T-helper 1 cell (primary cell): Measurements from ENCODE around the gene PAOX.
"Not testable (repeated sequence)": the region's sequence is repeated elsewhere in the genome, so short reads cannot be mapped to it uniquely, and the experiment has no call there.

Source experiments
- DNase-seq, 5 donors: peaks; one replicate each; pipeline ENCODE4 v3.0.0-alpha.2; 2012 to 2020

PAOX gene

DNA sequence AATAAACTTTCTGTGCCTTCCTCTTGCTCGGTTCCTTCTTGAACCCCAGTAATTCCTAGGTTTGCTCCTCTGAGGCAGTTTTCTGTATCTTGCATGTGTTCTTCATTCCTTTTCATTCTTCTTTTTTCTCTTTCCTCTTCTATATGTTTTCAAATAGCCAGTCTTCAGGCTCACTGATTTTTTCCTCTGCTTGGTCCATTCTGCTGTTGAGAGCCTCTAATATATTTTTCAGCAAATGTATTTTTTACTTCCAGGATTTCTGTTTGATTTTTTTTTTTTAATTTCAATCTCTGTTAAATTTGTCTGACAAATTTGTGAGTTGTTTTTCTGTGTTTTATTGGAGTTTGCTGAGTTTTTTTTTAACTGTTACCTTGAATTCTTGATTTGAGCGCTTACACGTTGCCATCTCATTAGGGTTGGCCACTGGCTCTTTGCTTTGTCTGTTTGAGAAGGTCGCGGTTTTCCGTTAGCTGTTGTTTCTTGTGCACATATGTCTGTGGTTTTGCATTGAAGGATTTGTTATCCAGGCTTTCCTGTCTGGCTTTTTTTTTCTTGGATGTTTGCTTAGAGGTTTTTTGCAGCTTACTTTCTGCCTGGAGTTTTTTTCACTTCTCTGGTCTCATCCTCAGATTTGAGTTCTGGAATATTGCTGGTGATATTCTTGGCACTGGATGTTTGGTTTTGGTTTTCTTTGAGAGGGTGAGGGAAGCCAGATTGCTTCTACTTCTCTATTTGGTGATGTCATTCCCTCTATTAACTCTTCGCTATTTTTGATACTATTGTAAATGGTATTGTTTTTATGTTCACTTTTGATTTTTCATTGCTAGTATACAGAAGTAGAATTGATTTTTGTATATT is 32.7 kb downstream of the PAOX start:
- no peak for DNase-seq

GRCh38 chr10:133412381-133412711 is 33.3 kb downstream of the PAOX start:
- DNase-seq, result no peak

- not testable (repeated sequence) for DNase-seq
Observed at GRCh38 chr10:133414401-133414800, 35.3 kb downstream of the PAOX start.

DNA sequence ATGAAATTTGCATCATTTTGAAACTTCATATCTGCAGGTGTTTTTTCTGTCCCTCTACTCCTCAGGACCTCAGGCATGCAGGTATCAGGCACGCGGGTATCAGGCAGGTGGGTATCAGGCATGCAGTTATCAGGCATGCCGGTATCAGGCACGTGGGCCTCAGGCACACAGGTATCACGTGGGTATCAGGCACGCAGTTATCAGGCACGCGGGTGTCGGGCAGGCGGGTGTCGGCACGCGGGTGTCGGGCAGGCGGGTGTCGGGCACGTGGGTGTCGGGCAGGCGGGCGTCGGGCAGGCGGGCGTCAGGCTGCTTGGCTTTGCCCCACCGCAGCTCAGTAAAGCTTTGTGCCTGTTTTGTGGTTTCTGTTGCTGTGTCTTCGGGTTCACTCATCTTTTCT is 36.7 kb downstream of the PAOX start:
- no peak for DNase-seq

DNA sequence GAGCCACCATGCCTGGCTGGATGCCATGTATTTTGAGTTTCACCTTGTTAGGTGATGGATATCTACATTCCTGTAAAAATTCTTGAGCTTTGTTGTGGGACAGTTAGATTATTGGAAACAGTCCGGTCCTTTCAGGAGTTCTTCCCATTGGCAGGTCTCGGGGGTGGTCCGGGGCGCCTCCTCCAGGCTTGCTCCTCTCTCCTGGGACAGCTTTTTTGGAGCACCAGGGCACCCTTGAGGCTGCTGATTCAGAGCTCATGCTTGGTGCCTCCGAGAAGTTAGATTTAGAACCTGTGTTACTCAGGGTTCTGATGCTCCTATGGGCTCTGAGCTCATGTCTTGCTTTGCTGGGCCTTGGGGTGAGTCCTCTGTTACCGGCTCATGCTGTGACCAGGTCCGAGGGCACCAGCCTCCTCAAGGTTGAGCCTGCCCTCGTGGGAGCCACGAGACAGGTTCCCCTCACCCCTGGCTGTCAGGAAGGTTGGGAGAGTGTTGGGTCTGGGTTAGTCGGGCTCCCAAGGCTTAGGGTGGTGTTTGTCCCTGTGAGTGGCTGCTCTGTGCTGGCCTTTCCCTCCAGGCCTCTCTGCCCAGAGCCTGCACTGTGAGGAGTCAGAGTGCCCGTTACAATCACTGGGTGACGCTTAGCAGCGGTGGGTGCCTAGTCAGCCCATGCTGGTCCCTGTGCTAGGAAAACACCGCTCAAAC is 39.4 kb downstream of the PAOX start:
- no peak for DNase-seq

DNA sequence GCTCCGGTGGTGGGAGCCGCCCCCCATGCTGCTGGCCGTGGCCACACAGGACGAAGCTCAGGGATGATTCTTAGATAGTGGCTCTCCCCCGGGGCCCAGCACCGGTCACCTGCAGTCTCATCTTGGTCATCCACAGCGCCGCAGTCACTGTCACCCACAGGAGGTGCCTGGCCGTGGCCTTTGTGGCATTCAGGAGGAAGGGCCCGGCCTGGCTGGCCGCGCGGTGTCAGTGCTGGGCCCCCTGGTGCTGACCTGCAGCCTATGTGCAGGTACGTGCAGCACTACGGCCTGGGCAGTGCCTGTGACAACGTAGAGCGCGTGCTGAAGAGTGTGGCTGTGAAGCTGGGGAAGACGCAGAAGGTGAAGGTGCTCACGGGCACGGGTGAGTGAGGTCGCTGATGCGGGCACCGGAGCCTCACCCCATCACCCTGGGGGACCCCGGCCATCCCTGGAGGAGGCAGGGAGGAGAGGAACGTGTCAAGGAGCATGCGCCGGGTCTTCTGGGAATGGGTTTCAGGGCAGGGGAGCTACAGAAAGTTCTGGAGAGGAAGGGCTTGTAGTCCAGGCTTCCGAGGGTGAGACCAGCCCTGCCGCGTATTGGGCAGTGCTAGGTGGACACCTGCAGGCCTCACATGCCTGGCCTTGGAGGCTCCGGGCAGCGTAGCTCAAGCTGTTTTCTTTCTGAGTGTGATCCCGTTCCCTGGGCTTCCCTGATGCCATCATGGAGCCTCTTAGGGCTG is 40.3 kb downstream of the PAOX start:
- DNase-seq, result no peak

DNA sequence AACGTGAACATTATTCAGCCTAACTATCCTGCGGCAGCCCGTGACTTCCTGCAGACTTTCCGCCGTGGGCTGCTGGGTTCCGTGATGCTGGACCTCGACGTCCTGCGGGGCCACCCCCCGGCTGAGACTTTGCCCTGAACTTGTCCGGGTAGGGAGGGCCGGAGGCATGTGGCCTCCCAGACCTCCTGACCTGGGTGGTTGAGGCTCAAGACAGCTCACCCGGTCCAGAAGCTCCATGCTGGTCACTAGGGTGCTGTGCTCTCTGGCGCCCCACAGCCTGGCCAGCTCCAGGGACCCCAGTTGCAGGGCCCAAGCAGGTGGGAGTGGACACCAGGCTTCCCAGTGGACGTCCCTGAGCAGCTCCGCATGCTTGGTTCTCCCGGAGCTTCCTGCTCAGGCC is 41.0 kb downstream of the PAOX start:
- DNase-seq, result no peak

DNA sequence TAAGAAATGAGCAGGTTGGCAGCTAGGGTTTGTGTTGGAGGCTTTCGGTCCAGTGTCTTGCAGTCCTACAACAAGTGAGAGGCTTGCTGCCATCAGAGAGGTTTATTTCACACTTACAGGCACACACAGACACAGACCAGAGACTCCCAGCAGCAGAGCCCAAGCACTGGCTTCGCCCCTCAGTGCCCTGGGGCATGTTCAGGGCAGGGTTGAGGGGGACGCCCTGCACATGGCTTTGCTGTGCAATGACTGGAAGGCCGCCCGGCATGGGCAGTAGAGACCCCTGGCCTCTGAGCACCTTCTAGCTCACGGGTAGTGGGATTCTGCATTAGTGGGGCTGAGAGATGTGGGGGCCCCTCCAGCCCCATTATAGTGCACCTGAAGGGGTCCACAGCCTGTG is 41.5 kb downstream of the PAOX start:
- no peak for DNase-seq

DNA sequence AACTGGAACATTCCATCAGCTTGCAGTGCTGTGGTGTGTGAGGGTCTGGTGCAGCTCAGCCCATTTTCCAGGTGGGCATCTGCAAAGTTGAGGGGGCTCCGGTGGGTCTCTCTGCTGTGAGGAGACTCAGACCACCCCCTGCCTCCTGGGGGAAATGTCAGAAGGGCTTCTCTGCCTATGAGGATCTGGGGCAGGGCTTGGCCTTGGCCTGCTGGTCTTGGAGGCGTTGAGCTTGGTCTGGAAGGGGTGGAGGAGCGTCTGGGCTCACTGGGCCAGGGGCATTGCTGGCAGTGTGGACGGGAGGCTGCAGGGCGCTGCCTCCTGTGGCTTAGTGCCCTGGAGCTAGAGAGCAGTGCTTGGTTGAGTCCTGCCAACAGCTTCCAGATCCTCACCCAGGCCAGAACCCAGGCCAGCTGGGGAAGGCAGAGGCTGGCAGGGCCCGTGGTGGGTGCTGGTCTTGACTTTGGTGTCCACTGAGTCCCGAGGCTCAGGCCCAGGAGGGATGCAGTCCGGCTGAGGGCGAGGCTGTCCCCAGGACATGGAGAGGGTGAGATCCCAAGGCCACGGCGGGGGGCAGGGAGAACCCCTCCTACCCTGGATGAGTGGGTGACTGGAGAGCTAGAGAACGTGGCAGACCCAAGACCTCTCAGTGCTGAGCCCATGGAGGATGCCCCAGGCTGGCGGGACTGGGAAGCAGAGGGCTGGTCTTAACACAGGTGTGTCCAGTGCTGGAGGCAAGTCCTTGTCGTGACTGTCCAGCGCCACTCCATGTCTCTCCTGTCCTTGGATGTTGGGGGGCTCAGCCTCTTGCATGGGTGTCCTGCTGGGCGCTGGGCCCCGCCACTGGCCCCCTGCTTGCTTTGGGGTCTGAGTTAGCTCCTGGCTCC is 42.5 kb downstream of the PAOX start:
- no peak for DNase-seq

- no peak for DNase-seq
Observed at GRCh38 chr10:133422223-133422806, 43.3 kb downstream of the PAOX start.

- DNase-seq, result no peak
Observed at GRCh38 chr10:133422807-133423771, 44.0 kb downstream of the PAOX start.

GRCh38 chr10:133424102-133424501 is 45.0 kb downstream of the PAOX start:
- DNase-seq, result not testable (repeated sequence)

DNA sequence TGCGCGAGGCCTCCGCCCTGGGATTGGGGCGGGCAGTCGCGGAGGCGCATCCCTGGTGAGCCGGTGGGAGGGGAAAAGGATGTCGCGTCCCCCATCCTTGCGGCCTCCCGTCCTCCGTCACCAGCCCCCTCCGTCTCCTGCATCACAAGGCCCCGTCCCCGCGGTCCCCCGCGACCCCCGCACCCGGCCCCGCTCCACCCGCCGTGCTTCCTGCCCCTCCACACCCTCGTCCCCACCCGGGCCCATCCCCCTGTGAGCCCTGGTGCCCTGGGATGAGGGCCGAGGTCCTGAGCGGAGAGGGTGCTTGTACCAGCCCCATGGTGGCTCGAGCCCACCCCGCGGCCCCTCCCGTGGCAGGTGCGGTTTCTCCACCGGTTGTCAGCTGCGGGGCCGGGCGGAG is 45.5 kb downstream of the PAOX start, which contains the start of gene SPRN:
SPRN (minus strand) TSS at position 25 of the 400 bp plus-strand sequence. CDS start 944 bp downstream, outside the sequence.
- not testable (repeated sequence) for DNase-seq

DNA sequence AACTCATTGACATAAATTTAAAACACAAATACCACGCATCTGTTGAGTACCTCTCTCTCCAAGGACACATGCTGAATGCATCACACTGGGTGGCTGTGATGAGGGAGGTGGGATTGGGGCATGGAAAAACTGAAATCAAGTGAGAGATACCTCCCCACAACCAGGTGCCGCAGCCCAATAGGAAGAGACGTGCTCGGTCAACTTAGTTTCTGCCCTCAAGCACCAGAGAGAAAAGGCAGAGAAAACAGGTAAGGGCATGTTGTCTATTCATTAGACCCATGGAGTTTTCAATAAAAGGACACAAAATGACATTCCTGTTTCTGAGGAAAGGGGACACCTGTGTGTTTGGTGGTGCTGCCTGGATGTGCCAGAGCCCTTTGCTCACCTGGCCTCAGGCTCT is 50.5 kb downstream of the PAOX start:
- DNase-seq, result not testable (repeated sequence)

GRCh38 chr10:133431888-133432613 is 53.0 kb downstream of the PAOX start:
- DNase-seq, result not testable (repeated sequence)

DNA sequence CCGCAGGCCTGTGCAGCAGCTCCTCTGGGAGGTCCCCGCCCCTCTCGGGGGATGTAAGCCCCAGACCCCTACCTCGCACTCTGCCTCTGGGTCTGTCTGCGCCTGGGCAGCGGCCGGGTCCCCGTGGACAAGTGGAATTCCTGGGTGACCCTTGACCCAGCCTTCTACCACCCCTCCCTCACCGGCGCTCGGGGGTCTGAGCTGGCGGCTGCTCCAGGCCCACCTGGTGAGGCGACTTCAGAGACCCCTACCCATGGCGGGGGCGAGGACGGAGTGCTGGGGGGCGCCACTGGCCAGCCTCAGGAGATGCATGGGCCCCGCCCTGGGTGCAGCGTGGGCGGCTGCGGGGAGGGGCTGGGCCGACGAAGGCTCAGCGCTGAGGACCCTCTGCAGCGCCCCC is 53.7 kb downstream of the PAOX start:
- DNase-seq, result not testable (repeated sequence)

DNA sequence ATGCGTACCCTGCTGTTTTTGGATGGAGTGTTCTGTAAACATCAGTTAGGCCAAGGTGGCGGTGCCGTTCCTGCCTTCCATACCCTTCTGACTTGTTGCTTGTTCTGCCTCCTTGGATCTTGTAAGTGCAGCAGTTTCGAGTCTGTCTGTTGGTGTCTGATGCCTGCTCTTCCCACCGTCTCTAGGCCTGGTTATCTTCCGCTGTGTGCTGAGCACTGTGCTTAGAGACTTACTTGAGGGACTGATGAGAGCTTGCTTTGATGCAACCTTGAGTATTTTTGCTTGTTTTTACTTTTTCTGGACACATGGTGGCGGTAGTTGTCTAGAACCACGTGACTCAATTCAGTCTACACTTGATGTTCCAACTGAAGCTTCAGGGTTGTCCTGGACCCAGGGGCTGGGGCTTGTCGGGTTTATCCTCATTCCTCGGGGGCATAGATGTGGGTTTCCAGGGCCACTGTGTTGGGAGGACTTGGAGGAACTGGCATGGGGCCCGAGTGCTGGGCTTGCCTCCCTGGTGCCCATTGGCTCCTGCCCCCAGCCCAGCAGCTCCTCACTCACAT is 59.7 kb downstream of the PAOX start:
- DNase-seq, result peak in 1 of 5 donors; percentile 49

GRCh38 chr10:133439517-133440461 is 60.7 kb downstream of the PAOX start:
- no peak for DNase-seq
